H1 (cell line): ENCODE measurements around the gene RAB25. TPM values are rescaled to one million over a fixed set of nuclear protein-coding genes. Genes with fewer than 3 reads are reported as not detected.
A peak's percentile ranks its signal among the peaks of the same experiment; 100 is the strongest.

Experiments used
- BACH1 ChIP-seq: IDR thresholded peaks from 2 replicates; pipeline ENCODE4 v1.6.1; 2012; ENCODE audit warnings: low read length, improper control_type of control experiment
- BRCA1 ChIP-seq: IDR thresholded peaks from 2 replicates; pipeline ENCODE4 v1.6.1; 2012; ENCODE audit warnings: low read depth, low read length, improper control_type of control experiment
- CHD2 ChIP-seq: IDR thresholded peaks from 2 replicates; pipeline ENCODE4 v1.6.1; 2012; ENCODE audit warnings: low read length, improper control_type of control experiment
- CTBP2 ChIP-seq: IDR thresholded peaks from 2 replicates; pipeline ENCODE4 v1.7.0; 2011; ENCODE audit warnings: borderline replicate concordance, mild to moderate bottlenecking, moderate library complexity, mixed read lengths, low read length; ENCODE audit not compliant: insufficient read depth, insufficient read length
- EZH2 ChIP-seq: fragments of 200-600 bp; sonication (generic); IDR thresholded peaks from 2 replicates; pipeline ENCODE4 v1.7.1; 2012; ENCODE audit warnings: low read depth, mild to moderate bottlenecking, moderate library complexity, low read length, inconsistent platforms; ENCODE audit not compliant: severe bottlenecking
- FOSL1 ChIP-seq: IDR thresholded peaks from 2 replicates; pipeline ENCODE4 v1.6.1; 2011; ENCODE audit warnings: mild to moderate bottlenecking, low read depth, low read length, moderate library complexity; ENCODE audit not compliant: insufficient read depth
- RAD21 ChIP-seq, 2 experiments: IDR thresholded peaks in 1 of 2; conservative IDR thresholded peaks in 1 of 2; 2 replicates each; pipeline ENCODE4 v1.6.1; 2011; ENCODE audit warnings: low read depth in 2 of 2, low read length in 2 of 2, improper control_type of control experiment in 1 of 2, inconsistent platforms in 1 of 2, mild to moderate bottlenecking in 1 of 2, moderate library complexity in 1 of 2
- SIX5 ChIP-seq: IDR thresholded peaks from 2 replicates; pipeline ENCODE4 v1.6.1; 2011; ENCODE audit warnings: mild to moderate bottlenecking, low read depth, low read length
- SP2 ChIP-seq: IDR thresholded peaks from 2 replicates; pipeline ENCODE4 v1.6.1; 2012; ENCODE audit warnings: mild to moderate bottlenecking, low read length, inconsistent platforms
- SP4 ChIP-seq: IDR thresholded peaks from 2 replicates; pipeline ENCODE4 v1.6.1; 2012; ENCODE audit warnings: low read length, inconsistent platforms
- SRF ChIP-seq: IDR thresholded peaks from 2 replicates; pipeline ENCODE4 v1.6.1; 2011; ENCODE audit warnings: mild to moderate bottlenecking, low read depth, low read length, moderate library complexity
- TBP ChIP-seq: IDR thresholded peaks from 2 replicates; pipeline ENCODE4 v1.6.1; 2011; ENCODE audit warnings: low read depth, low read length, improper control_type of control experiment
- TEAD4 ChIP-seq: IDR thresholded peaks from 2 replicates; pipeline ENCODE4 v1.6.1; 2012; ENCODE audit warnings: low read depth, low read length, inconsistent platforms, mixed read lengths
- YY1 ChIP-seq: IDR thresholded peaks from 2 replicates; pipeline ENCODE4 v1.6.1; 2011; ENCODE audit warnings: low read depth, mild to moderate bottlenecking, low read length
- polyA plus RNA-seq, 7 experiments: library from polyadenylated mRNA; depleted of rRNA in 3 of 7; stranded (reverse) in 5 of 7; unstranded in 2 of 7; fragments of >200 nt in 5 of 7; fragments of 200-250 nt in 2 of 7; gene quantifications; 1 replicate in 5 of 7; 2 replicates in 1 of 7; 4 replicates in 1 of 7; pipeline versions ENCODE4 v1.2.1 to v1.2.3, GENCODE V29; 2011 to 2013; ENCODE audit warnings: missing spikeins in 2 of 7, mixed read lengths in 2 of 7
- total RNA-seq: library from RNA; stranded (reverse); fragmentation: NEBNext Ultra II Directional; extraction: Animal tissue kit (Norgen Biotek cat#: 25700); gene quantifications from 2 replicates; pipeline ENCODE4 v1.2.1, GENCODE V29; 2021

Gene RAB25
- total and polyA plus RNA-seq, 2 of the 8 experiments (the other 6 are each of a cell fraction or from before 2014, with no cell fraction given): 34.8 to 98.2 TPM

GRCh38 chr1:156096640-156097391 lies 35.9 kb downstream of the RAB25 start (continued):
- no peak for TF ChIP-seq TEAD4
- no peak for TF ChIP-seq YY1
- TF ChIP-seq FOSL1: no peak
- peak; percentile 64 for TF ChIP-seq BACH1
- TF ChIP-seq SRF: no peak
- TF ChIP-seq CTBP2: no peak
- TF ChIP-seq BRCA1: no peak
- no peak for TF ChIP-seq TBP
- no peak for TF ChIP-seq SIX5
- TF ChIP-seq RAD21 (IDR thresholded peaks at IDR 0.05 in 1 of 2, conservative IDR thresholded peaks at IDR 0.05 in 1 of 2; ENCODE audit: low read depth in 2 of 2, low read length in 2 of 2): peak; percentile 93
- TF ChIP-seq CHD2: no peak
- no peak for TF ChIP-seq SP2
- TF ChIP-seq SP4: no peak
- no peak for TF ChIP-seq EZH2
- TF ChIP-seq, all 59 proteins: peak for 6
